Spinal cord (tissue), 10 donors: ENCODE data around the gene MSMB. TPM values are rescaled to one million over a fixed set of nuclear protein-coding genes. Genes with fewer than 3 reads are reported as not detected.
A peak's percentile ranks its signal among the peaks of the same experiment; 100 is the strongest.

Experiments
- DNase-seq, 6 donors: peaks; one replicate each; pipeline versions ENCODE4 v3.0.0 to v3.0.0-alpha.2; 2013 to 2015; ENCODE audit warnings: low spot score in 6 of 6, low read depth in 4 of 6
- H3K27ac ChIP-seq: one replicate; pipeline ENCODE4 v1.5.1; 2013; ENCODE audit warnings: low read depth, low read length, control low read depth
- H3K27me3 ChIP-seq: one replicate; pipeline ENCODE4 v1.6.1; 2013; ENCODE audit warnings: low read length; ENCODE audit not compliant: control insufficient read depth, insufficient read depth
- H3K36me3 ChIP-seq: one replicate; pipeline ENCODE4 v1.6.1; 2013; ENCODE audit warnings: low read length; ENCODE audit not compliant: control insufficient read depth, insufficient read depth
- H3K4me1 ChIP-seq: one replicate; pipeline ENCODE4 v1.6.1; 2013; ENCODE audit warnings: low read length; ENCODE audit not compliant: control insufficient read depth, insufficient read depth
- H3K4me3 ChIP-seq: one replicate; pipeline ENCODE4 v1.5.1; 2013; ENCODE audit warnings: low read depth, low read length, control low read depth
- H3K9me3 ChIP-seq: one replicate; pipeline ENCODE4 v1.6.1; 2013; ENCODE audit warnings: low read length; ENCODE audit not compliant: control insufficient read depth, insufficient read depth
- WGBS: methylation state at CpG from one replicate; pipeline ENCODE4 v1.1.5; 2013; ENCODE audit warnings: missing lambda C conversion rate; ENCODE audit not compliant: insufficient coverage; 5-methylcytosine and 5-hydroxymethylcytosine counted together
- polyA plus RNA-seq, 2 donors: library from polyadenylated mRNA; unstranded; fragments of 120-200 nt; gene quantifications; one replicate each; pipeline ENCODE4 v1.2.1, GENCODE V29; 2013; ENCODE audit not compliant: insufficient read length in 2 of 2
- total RNA-seq, 2 donors: library from RNA; depleted of rRNA in 1 of 2; stranded (reverse); fragments of 120-200 nt in 1 of 2; fragments of >200 nt in 1 of 2; gene quantifications; one replicate each; pipeline versions ENCODE4 v1.2.3 to v1.2.4, GENCODE V29; 2013 to 2014
- donor health status: healthy.

MSMB gene
- total and polyA plus RNA-seq, 4 donors: not detected

GRCh38 chr10:46024948-46025347, 21.1 kb downstream of the MSMB start:
- Histone ChIP-seq H3K27ac (no peak overlapping the region), H3K27me3 (no peaks in the 10 kb centered on the region), H3K9me3 (no peaks in the 10 kb centered on the region), H3K36me3 (peaks cover 3% of the 10 kb centered on the region), H3K4me1 (peaks cover 8% of the 10 kb centered on the region), H3K4me3 (no peak overlapping the region)
- no peak for DNase-seq

GRCh38 chr10:46022978-46023702, 22.9 kb downstream of the MSMB start:
- Histone ChIP-seq H3K36me3 (peaks cover 3% of the 10 kb centered on the region), H3K27me3 (no peaks in the 10 kb centered on the region), H3K4me3 (peak overlapping the region; percentile 66), H3K9me3 (no peaks in the 10 kb centered on the region), H3K4me1 (peaks cover 11% of the 10 kb centered on the region), H3K27ac (no peak overlapping the region)
- 2% methylated on average over 46 of the region's 49 CpGs for WGBS
- DNase-seq: peak in 4 of 6 donors; percentile 39 to 87 (median 62)

DNA sequence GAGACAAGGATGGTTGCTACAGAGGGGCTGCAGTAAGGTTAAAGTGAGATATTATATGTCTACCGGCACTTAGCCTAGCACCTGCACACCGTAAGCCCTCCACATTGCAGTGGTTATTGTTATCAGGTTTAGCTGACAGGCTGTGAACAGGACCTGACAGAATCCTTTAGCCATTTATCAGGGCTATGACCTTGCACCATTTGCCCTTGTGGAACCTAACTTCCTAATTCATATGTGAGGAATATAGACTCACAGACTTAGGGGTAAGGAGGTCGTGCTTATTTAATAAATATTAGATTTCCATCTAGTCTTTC, 25.8 kb downstream of the MSMB start:
- 90% methylated on average over 2 of the region's 3 CpGs for WGBS
- no peak for DNase-seq
- H3K36me3 ChIP-seq: peaks cover 5% of the 10 kb centered on the region
- no peaks in the 10 kb centered on the region for H3K9me3 ChIP-seq
- peaks cover 11% of the 10 kb centered on the region for H3K4me1 ChIP-seq
- H3K27me3 ChIP-seq: no peaks in the 10 kb centered on the region
- H3K4me3 ChIP-seq: no peak overlapping the region
- no peak overlapping the region for H3K27ac ChIP-seq

DNA sequence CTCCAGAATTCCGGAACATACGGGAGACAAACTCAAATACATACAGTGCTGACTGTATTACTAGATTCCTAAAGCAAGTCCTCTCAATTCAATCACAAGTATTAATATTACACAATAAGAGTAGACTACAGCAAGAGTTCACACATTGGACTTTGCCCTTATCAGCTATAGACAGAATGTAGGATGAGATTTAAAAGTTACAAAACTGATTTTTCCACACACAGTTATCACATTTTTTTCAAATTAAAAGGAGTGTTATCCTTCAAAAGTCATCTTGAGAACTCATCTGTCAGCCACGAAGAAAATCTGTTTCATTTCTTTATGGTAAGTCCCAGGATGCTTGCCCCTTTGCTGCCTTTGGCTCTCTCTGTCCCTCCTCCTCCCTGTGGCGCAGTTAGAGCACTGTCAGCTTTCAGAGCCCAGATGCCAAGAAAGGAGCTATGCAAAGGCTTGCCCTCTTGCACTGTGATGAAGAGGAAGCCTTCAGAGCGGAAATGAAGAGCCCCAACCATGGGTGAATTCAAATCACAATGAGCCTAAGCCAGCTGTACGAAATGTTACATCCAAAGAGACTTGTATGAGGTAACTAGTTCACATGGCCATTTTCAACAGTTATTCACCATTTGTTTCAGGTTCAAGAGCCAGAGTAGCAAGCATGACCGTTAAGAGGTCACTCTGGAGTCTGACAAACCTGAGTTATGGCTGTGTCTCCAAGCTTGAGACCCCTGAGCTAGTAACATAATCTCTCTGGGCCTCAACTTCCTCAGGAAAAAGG, 26.3 kb downstream of the MSMB start:
- no peak overlapping the region for H3K27ac ChIP-seq
- H3K27me3 ChIP-seq: no peaks in the 10 kb centered on the region
- no peaks in the 10 kb centered on the region for H3K9me3 ChIP-seq
- peaks cover 5% of the 10 kb centered on the region for H3K36me3 ChIP-seq
- H3K4me3 ChIP-seq: no peak overlapping the region
- 77% methylated on average over 5 of the region's 7 CpGs for WGBS
- peak in 1 of 6 donors; percentile 11 for DNase-seq
- H3K4me1 ChIP-seq: peaks cover 11% of the 10 kb centered on the region

DNA sequence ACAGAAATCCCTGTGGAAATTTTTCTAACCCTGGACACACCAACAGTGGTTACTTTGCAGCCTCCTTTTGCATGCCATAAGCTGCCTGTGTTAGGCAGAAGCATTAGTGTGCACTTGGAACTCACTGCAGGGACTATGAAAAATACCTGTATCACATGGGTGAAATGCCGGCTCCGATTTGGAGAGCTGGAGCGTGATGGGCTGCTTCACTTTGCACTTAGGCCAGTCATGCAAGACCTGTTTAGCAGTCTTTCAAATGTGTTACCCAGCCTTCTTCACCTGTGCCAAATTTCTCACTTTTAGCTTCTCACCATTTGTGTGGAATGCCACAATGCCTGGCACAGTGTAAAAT, 26.9 kb downstream of the MSMB start:
- Histone ChIP-seq H3K27me3 (no peaks in the 10 kb centered on the region), H3K9me3 (no peaks in the 10 kb centered on the region), H3K36me3 (peaks cover 8% of the 10 kb centered on the region), H3K27ac (no peak overlapping the region), H3K4me3 (no peak overlapping the region), H3K4me1 (peaks cover 11% of the 10 kb centered on the region)
- no peak for DNase-seq
- WGBS: 96% methylated on average over 3 of the region's 3 CpGs

GRCh38 chr10:46018453-46019176, 27.5 kb downstream of the MSMB start:
- H3K27ac ChIP-seq: no peak overlapping the region
- no peaks in the 10 kb centered on the region for H3K27me3 ChIP-seq
- no peak overlapping the region for H3K4me3 ChIP-seq
- WGBS: no CpG with 5 or more reads among the region's 2 CpGs
- H3K4me1 ChIP-seq: peaks cover 11% of the 10 kb centered on the region
- no peak for DNase-seq
- no peaks in the 10 kb centered on the region for H3K9me3 ChIP-seq
- peaks cover 12% of the 10 kb centered on the region for H3K36me3 ChIP-seq

DNA sequence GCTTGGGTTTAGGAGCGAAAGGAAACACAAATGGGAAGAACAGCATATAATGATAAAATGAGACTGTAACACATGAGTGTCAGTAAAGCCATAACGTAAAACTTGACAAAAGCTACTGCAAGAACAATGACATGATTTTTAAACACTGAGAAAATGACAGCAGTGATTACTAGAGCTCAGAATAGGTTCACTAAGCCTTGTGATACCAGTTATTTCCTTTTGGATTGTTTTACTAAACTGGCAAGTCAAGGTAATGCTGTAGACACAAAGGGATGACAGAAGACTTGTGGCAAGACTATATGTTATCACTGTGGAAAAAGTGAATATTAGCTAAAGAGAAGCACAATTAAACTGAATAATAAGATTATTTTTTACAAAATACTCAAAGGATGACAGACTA, 28.3 kb downstream of the MSMB start:
- Histone ChIP-seq H3K27me3 (no peaks in the 10 kb centered on the region), H3K36me3 (peaks cover 12% of the 10 kb centered on the region), H3K4me1 (peaks cover 3% of the 10 kb centered on the region), H3K27ac (no peak overlapping the region), H3K9me3 (no peaks in the 10 kb centered on the region), H3K4me3 (no peak overlapping the region)
- no peak for DNase-seq
- 60% methylated on average over 1 of the region's 2 CpGs for WGBS

DNA sequence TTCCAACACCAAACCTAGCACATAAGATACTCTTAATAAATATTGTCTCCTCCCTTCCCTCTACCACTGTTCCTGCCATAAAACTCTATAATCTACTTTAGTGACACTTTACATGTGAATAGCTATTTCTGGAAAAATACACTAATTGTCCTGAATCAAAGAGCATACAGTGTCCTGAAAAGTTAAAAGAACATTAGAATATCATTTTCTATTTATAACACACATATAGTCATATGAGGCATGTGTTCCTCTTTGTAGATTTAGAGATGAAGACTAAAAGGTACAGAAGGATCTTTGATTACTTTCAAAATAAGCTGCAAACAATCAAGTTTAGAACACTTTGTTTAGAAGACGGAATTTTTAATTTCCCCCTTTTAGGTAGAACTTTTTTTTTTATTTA, 29.3 kb downstream of the MSMB start:
- no peak for DNase-seq
- H3K36me3 ChIP-seq: peaks cover 13% of the 10 kb centered on the region
- H3K4me3 ChIP-seq: no peak overlapping the region
- no CpG with 5 or more reads among the region's 1 CpG for WGBS
- no peak overlapping the region for H3K27ac ChIP-seq
- no peaks in the 10 kb centered on the region for H3K9me3 ChIP-seq
- H3K4me1 ChIP-seq: peaks cover 3% of the 10 kb centered on the region
- H3K27me3 ChIP-seq: no peaks in the 10 kb centered on the region

- WGBS: 90% methylated on average over 5 of the region's 5 CpGs
- no peak for DNase-seq
- H3K27me3 ChIP-seq: no peaks in the 10 kb centered on the region
- no peak overlapping the region for H3K4me3 ChIP-seq
- H3K27ac ChIP-seq: no peak overlapping the region
- H3K9me3 ChIP-seq: no peaks in the 10 kb centered on the region
- H3K4me1 ChIP-seq: peaks cover 3% of the 10 kb centered on the region
- peaks cover 19% of the 10 kb centered on the region for H3K36me3 ChIP-seq
These were observed 29.9 kb downstream of the MSMB start for GRCh38 chr10:46016190-46016589.
